ENCODE measurements around the gene RSPH6A.

GRCh38 chr19:45809643-45810159 lies 5.4 kb downstream of the RSPH6A start:
- TF ChIP-seq ZNF423 (CRISPR knock-in tag; IDR thresholded peaks at IDR 0.05) (no peak), ZNF416 (CRISPR knock-in tag; IDR thresholded peaks at IDR 0.05) (no peak), TEAD4 (CRISPR knock-in tag; IDR thresholded peaks at IDR 0.05) (no peak), ESRRA (CRISPR knock-in tag; IDR thresholded peaks at IDR 0.05; ENCODE audit: borderline replicate concordance) (no peak), SP1 (CRISPR knock-in tag; conservative IDR thresholded peaks at IDR 0.05) (no peak), ATF2 (CRISPR knock-in tag; IDR thresholded peaks at IDR 0.05; ENCODE audit: borderline replicate concordance, low read depth) (no peak), E2F1 (CRISPR knock-in tag; IDR thresholded peaks at IDR 0.05) (no peak), JUN (CRISPR knock-in tag; IDR thresholded peaks at IDR 0.05) (no peak), CBFB (CRISPR knock-in tag; IDR thresholded peaks at IDR 0.05; ENCODE audit: low read depth) (no peak), CTCF (IDR thresholded peaks at IDR 0.05) (no peak)

Measured in WTC11 (cell line).